ENCODE results near the gene TMEM258.
A peak's percentile ranks its signal among the peaks of the same experiment; 100 is the strongest.

Gene TMEM258

DNA sequence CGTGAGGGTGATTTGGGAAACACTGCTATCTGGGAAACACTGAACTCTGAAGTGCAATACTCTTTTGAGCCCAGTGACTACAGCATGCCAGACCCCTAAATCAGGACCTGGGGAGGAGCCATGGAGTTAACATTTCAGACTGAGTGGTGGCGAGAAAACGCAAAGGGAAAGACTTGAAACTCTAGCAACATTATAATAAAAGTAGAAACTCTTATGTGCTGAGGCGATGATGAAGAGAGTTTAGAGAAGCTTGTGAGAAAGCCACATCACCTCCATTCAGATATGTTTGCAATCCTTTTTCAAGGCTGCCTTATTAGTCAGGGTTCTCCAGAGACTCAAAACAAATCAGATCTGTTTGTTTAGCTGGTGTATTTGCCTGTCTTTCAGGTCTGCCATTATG, 2.2 kb upstream of the TMEM258 start:
- no peak for DNase-seq

DNA sequence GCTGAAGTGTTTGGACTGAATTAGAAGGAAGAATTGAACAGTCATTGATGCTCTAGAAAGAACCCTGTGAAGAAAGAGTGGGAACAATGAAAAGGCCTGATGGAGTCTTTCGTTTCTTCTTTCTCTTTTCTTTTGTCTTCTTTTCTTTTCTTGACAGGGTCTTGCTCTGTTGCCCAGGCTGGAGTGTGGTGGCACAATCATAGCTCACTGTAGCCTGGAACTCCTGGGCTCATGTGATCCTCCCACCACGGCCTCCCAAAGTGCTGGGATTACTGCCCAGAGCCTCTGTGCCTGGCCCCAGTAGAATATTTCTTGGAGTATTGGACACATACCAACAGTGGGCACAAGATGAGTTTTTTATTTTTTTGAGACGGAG, 1.4 kb upstream of the TMEM258 start:
- DNase-seq, result no peak

DNA sequence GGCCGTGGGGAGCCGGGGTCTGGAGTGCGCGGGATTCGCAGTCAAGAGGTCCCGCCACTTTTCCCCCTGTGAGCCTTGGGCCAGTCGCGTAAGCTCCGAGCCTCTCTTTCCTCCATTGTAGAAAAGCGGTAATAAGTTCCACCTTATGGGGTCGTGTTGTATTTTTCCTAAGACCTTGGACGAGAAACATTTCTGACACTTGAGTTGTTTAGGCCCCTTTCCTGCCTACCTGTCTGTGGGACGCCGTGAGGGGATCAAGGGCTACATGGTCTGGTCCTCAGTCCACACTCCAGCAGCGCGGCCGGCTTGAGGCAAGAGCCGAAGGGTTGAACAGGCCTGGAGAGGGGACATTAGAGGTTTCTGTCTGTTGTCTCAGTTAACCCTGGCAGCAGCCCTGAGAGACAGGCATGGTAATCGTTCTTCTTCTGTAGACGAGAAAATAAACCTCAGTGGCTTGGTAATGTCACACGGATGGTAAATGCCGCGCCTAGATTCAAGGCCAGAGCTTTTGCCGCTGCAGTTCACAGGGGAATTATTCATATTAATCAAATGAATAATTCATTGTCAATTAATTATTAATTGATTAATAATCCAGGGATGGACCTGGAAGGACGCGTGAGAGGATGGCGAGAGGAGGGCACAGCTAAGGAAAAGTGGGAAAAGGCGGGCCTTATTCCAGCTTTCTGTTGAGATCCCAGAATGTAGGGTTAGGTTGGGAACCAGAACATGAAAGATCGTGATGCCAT, 857 bp upstream of the TMEM258 start:
- DNase-seq, result peak; percentile 71

DNA sequence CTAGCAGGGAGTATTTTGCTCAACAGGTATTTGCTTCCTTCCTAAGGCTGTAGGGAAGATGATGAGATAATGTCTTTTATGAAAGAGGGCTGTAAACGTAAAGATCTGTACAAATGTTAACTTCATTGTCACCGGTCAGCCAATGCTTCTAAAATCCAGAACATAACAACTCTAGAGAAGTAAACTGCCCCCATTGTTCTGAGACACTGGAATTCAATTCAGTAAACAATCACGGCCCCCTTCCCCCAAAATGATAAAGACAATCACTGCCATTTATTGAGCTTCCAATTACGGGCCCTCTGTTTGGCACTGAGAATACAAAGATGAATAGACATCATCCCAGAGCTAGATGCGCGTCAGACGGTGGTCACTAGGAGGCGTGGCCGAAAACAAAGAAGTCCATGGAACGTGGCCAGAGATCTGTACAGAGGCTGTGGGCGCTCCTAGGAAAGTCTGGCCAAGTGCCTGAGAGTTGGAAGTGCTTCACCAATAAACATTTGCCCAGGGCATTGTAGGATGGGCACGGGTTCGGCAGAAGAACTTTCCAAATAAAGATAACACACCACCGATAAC, 576 bp downstream of the TMEM258 start:
- DNase-seq, result no peak

DNA sequence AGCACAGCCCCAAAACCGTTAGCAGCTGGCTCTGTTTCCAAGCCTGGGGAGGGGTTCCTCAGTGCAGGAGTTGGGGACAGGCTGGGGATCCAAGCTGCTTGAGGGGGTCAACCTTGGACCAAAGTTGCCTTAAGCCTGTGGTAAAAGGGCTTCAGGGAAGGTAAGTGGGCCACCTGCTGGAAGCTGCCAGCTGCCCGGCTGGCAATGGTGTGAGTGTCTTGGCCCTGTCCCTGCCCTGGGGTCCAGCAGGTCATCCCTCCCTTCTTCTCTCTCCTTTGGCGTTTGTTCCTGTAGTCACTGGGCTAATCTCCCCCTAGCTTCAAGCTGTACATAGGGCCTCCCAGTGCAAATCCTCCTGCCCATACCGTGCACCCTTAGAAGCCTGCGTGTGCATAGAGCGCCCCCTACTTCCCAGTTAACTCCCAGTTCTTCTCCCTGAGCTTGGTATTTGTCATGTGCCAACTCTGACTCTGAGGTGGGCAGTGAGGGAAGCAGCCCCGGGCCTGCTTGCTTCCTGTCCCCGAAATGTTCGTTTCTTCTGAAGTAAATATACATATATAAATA, 4.4 kb downstream of the TMEM258 start:
- no peak for DNase-seq

DNA sequence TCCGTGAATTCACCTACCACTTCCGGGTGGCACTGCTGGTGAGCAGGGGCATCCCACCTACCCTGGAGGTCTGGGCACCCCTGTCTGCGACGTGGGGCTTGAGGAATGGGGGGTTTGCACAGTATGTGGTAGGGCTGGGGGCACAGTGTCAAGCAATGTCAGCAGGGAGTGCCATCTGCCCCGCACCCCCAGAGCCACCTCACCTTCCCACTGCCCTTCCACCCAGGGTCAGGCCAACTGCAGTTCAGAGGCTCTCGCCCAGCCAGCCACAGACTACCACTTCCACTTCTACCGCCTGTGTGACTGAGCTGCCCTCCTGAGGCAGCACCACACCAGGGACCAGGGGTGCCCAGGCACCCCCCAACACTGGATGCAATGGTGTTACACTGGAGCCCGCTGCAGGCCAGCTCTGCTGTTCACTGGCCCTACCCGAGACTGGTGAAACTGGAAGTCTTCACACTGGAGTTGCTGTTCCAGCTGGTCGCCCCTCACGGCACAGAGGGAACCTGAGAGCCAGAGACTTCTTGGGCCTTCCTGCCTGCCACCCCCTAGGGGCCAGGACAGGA, 6.5 kb downstream of the TMEM258 start:
- no peak for DNase-seq

DNA sequence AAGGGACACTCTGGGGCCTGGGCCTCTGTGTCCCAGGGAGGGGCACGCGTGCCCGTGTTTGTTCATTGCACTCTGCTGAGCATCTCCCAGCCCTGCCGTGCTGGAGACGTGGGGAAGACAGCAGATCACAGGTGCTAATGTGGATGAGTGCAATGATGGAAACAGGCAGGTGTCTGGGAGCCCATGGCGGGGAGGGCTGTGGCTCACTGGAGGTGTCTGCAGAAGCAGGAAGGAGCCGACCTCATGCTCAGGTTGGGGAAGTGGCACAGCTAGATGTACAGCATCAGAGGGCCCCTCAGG, 7.9 kb downstream of the TMEM258 start:
- no peak for DNase-seq

DNA sequence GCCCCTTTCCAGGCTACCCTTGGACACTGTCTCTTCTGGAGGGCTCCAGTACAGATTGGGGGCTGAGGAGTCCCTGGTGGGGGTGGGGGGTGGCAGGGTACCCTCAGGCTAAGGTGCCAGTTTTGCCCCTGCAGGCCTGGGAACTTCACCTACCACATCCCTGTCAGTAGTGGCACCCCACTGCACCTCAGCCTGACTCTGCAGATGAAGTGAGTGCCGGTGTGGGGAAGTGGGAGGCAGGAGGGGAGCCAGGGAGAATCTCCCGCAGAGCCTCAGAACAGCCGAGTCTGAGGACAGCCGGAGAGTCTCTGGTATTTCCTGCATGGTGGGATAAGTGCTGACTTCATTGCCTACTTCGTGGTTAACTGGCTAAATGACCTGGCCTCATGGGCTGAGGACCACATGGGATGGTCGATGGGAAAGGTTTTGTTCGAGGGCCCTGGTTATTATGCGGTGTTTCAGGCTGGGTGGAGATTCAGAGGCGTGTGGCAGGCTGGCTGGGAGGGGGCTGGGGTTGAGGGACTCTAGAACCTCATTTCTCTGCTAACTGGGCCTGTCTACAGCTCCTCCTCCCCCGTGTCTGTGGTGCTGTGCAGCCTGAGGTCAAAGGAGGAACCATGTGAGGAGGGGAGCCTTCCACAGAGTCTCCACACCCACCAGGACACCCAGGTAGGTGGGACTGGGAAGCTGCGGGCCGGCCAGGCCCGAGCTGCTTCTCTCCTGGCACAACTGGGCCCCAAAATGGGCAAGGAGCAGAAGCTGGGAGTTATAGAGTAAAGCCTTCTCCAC, 8.5 kb downstream of the TMEM258 start:
- DNase-seq, result no peak

DNA sequence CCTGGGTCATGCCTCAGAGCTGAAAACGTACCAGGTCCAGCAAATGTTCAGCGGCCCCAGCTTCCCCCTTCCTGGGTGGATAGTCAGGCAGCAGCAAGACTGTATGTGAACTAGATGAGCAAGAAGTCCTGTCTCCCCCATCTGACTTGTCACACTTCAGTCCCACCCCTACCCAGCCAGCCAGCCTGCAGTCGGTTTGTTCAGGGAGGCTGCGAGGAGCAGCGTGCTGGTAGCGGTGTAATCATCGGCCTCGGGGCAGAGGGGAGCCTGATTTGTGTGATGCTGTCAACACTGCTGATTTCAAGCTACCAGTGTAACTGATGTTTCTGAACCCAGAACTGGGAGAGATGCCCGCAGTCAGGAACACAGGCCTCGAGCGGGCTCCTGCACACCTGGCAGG, 9.6 kb downstream of the TMEM258 start:
- no peak for DNase-seq

DNA sequence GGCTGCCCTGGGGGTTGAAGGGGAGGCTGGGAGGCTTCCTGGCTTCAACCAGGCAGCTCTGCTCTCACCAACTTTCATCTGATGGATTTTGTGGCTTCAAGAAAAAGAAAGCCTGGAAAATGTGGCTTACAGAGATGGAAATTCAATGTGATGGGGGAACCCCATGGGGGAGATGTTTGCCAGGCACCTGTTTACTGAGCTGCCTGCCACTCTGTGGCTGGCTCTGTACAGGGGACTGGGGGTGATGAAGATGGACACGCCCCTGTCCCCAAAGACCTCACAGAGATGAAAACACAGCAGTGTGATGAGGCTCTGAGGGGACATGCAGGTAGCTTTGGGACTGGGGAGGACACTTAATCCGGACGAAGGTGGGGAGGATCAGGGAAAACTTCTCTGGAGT, 10.1 kb downstream of the TMEM258 start:
- no peak for DNase-seq

DNA sequence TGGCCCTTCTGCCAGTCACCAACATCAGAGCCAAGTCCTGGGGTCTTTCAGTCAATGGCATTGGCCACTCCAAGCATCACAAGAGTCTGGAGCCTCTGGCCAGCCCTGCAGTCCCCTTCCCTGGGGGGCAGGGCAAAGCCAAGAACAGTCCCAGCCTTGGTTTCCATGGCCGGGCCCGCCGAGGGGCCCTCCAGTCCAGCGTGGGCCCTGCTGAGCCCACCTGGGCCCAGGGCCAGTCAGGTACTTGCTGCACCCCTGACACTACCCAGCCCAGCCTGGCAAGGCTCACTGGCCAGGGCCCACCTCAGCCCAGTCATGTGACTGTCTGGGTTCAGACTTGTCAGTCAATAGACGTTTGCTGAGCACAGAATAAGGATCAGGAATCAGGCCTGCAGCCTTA, 10.8 kb downstream of the TMEM258 start:
- DNase-seq, result no peak

DNA sequence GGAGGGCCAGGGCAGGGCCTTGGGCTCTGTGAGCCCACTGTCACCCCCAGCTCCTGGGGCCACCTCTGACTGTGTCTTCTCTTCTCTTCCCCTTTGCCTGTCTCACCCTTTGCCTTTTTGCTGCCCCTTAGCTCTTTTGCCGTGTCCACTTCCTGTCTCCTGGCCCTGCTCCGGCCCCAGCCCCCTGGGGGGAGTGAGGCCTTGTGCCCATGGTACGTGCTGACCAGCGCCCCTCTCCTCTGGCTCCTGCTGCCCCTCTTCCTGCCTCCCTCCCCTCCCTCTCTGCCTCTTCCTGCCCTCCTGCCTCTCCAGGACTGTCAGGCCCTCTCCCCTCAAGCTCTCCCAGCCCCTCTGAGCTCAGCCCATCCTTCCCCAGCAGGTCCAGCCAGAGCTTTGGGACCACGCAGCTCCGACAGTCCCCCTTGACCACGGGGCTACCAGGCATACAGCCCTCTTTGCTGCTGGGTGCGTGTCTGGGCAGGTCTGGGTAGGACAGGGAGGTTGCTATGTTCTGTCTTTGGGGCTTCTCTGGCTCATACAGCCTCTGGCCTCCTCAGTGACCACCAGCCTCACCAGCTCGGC, 11.7 kb downstream of the TMEM258 start:
- DNase-seq, result no peak

DNA sequence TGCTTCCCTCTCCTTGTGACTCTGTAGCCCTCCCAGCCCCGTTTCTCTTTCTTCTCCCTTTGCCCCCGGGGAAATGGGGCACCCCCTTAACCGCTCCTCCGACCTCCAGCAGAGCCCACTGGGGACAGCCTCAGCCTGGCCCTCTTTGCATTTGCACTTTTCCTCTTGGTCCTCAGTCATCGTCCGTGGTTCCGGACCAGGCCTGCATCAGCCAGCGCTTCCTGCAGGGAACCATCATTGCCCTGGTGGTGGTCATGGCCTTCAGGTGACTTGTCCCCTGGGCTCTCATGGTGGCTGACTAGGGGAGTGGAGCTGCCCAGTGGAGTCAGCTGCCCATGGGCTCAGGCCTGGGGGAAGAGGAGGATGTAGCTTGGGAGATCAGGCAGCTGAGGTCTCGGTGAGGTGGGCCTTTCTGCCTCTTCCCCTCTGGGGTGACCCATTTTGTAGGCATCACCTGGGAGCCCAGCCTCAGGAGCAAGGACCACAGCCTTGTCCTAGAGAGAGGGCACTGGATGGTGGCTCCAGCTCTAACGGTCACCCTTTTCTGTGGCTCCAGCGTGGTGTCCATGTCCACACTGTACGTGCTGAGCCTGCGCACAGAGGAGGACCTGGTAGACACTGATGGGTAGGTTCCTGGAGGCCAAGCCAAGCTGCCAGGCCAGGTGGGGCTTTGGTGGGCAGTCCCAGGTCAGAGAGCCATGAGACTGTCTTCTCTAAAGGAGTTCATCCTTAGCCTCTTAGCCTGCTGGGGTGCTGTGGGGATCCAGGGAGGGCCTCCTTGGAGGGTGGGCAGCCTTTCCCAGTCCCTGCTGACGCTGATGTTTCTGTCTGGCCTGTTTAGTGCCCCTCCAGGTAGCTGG, 12.5 kb downstream of the TMEM258 start:
- no peak for DNase-seq

DNA sequence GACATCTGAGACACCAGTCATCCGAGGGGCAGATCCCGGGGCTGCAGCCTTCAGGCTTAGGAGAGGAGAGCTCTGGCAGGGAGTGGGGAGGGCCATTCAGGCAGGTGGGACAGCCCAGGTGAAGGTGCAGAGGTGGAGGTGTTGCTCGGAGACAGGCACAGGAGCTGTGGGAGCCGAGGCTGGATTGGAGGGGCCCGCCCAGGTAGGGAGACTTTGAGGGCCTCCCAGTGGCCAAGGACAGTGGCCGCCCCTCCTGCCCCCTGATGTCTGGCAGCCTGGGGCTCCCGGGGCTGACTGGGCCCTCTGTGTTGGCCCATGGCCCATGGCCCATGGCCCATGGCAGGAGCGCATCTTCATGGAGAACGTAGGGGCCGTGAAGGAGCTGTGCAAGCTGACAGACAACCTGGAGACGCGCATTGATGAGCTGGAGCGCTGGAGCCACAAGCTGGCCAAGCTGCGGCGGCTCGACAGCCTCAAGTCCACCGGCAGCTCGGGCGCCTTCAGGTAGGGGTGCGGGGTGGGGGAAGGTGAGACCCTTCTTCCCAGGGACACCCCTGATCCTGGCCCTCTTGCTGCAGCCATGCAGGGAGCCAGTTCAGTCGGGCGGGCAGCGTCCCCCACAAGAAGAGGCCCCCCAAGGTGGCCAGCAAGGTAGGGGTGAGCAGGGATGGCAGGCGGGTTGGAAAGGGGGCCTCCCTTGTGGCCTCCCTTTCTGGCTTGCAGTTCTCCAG, 13.3 kb downstream of the TMEM258 start:
- DNase-seq, result no peak

DNA sequence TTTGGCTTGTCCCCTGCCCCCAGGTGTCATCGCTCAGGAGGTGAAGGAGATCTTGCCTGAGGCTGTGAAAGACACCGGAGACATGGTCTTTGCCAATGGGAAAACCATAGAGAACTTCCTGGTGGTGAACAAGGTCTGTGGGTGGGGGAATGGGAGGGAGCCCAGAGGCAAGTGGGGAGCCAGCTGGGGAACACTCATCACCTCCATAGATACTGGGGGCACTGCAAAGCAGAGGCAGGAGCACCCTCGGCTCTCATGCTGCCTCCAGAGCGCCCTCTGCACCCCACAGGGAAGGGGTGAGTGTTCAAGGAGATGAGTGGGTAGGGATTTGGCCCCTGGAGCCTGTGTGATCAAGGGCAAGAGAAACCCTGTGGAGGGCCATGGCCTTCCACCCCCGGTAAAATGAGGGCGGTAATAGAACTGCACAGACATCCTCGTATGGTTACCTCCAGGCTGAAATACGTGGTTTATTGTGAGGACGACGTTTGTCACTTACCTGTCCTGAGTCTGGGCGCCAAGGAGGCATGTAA, 14.0 kb downstream of the TMEM258 start:
- DNase-seq, result no peak

DNA sequence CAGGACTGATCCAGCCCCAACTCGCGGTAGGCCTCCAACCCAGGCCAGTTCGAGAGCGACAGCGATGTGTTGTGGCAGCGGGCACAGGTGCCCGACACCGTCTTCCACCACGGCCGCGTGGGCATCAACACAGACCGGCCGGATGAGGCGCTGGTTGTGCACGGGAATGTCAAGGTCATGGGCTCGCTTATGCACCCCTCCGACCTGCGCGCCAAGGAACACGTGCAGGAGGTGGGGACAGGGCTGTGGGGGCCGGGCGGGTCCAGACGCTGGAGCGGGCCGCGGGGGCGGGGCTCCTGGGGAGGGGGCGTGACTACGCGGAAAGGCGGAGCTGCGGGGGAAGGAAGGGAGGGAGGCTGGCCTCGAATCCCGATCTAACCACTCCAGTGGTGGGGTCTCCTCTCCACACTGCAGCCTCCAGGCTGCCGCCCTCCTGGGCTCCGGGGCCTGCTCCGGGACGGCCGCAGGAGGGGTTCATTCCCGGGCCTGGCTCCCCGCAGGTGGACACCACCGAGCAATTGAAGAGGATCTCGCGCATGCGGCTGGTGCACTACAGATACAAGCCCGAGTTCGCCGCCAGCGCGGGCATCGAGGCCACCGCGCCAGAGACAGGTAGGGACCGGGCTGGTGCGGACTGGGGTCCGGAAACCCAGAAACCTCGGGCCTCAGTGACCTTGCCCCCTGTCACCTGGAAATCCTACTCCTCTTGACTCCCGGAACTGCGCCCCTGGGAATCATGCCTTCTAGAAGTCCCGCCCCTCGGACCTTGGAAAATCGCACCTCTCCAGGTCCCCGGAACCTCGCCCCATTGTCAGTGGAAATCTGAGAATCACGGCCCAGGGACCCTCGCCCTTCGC, 14.9 kb downstream of the TMEM258 start:
- peak; percentile 85 for DNase-seq

DNA sequence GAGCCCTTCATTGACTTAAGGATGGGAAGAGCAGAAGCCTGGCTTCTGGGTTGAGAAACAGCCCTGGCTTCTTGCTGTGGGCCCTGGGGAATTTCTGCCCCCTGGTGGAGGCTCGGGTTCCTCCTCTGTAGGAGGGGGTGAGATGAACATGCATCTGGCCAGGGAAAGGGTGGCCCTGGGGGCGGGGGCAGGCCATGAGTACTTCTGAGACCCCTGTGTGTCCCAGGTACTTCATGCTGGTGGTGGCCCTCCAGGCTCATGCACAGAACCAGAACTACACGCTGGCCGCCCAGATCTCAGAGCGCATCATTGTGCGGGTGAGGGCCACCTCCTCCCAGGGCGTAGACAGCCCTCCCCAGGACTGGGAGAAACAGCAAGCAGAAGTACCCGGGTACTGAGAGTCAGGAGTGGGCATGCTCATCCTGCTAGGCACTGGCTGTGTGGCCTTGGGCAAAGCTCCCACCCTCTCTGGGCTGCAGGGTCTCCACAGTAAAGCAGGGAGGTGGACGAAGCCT, 15.8 kb downstream of the TMEM258 start:
- peak; percentile 81 for DNase-seq

DNA sequence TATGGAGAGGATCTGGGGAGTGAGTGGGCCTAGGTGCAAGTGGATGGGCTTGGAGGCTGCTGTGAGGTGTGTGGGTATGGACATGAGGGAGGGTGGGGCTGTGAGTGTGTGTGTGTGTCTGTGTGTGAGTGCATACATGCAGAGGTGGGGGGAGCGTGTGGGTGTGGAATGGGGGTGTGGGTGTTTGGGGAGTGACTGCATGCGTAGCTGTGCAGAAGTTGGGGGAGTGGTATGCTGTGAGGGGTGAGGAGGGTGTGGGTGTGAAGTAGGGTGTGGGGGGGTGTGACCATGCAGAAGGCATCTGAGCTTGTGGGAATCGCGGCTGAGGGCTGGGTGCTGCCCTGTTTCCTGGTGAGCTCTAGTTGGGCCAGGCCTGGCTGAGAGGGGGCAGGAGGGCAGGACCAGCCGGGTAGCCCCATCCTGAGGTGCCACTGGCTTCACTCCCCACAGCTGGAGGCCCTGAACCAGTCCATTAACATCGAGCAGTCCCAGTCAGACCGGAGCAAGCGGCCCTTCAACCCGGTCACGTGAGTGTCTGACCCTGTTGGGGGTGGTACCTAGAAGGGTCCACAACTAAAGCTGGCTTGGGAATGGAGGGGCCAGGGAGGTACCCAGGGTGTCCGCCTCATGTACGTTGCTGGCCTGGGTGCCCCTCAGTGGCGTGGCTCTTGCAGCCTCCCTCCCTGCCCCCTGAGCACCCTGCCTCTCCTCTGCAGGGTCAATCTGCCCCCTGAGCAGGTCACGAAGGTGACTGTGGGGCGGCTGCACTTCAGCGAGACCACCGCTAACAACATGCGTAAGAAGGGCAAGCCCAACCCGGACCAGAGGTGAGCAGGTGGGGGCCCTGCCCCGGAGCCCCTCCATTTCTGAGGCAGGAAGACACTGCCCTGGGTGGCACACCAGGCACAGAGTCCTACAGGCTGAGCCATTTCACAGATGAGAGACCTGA, 16.5 kb downstream of the TMEM258 start:
- no peak for DNase-seq

DNA sequence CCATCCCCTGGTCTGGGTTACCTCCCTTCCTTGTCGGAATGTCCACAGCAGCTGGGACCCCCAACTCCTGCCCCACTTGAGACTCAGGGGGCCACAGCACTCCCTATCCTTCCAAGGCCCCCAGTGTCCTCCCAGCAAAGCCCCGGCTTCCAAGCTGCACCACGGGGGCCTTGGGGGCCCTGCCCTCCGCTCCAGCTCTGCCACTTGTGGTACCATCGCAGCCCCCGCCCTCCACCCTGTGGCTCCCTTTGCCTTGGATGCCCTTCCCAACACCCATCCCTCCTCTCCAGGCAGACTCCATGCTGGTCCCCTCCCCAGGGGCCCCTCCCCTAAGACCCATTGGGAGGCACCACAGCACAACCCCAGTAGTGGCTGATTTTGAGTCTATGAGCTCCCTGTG, 17.3 kb downstream of the TMEM258 start:
- no peak for DNase-seq
